ENCODE data around the gene IFT27. TPM values are rescaled to one million over a fixed set of nuclear protein-coding genes. Genes with fewer than 3 reads are reported as not detected.

The IFT27 gene
- total RNA-seq, 1 donor from 2014 or later = 12.9 TPM

- DNase-seq (ENCODE audit: low read depth in 2 of 2) = no peak
Measured at GRCh38 chr22:36725366-36726006, 50.4 kb downstream of the IFT27 start.

GRCh38 chr22:36724836-36725235 lies 51.1 kb downstream of the IFT27 start:
- no peak for DNase-seq (ENCODE audit: low read depth in 2 of 2)

GRCh38 chr22:36722055-36722454 lies 53.9 kb downstream of the IFT27 start:
- DNase-seq (ENCODE audit: low read depth in 2 of 2) = no peak

GRCh38 chr22:36715647-36716046 lies 60.3 kb downstream of the IFT27 start:
- no peak for DNase-seq (ENCODE audit: low read depth in 2 of 2)

GRCh38 chr22:36714110-36714509 lies 61.8 kb downstream of the IFT27 start:
- no peak for DNase-seq (ENCODE audit: low read depth in 2 of 2)

GRCh38 chr22:36713436-36713835 lies 62.5 kb downstream of the IFT27 start:
- DNase-seq (ENCODE audit: low read depth in 2 of 2) = no peak

Other genes with a start within 250 kb of the IFT27 start
- 291 and 317 TPM in 2 replicates for gene EIF3D, start 247.0 kb downstream of the IFT27 start, total RNA-seq
- not detected in 2 replicates for gene CACNG2, start 72.4 kb downstream of the IFT27 start, total RNA-seq
- gene PVALB, start 40.9 kb upstream of the IFT27 start, total RNA-seq = not detected in 2 replicates
- not detected in 2 replicates for gene NCF4, start 84.9 kb upstream of the IFT27 start, total RNA-seq
- 1.4 and 2.0 TPM in 2 replicates for gene CSF2RB, start 137.5 kb upstream of the IFT27 start, total RNA-seq
- 54.9 and 63.1 TPM in 2 replicates for gene TST, start 243.3 kb upstream of the IFT27 start, total RNA-seq
- 96.1 and 146 TPM in 2 replicates for gene MPST, start 243.6 kb upstream of the IFT27 start, total RNA-seq